Nephron progenitor cell (in vitro differentiated cells): ENCODE data around the gene HES2.
"Not testable (repeated sequence)": the region's sequence is repeated elsewhere in the genome, so short reads cannot be mapped to it uniquely, and the experiment has no call there.

Experiments
- DNase-seq: peaks from one replicate; pipeline ENCODE4 v3.0.0; 2021
- H3K27ac Mint-ChIP-seq: 2 replicates; pipeline ENCODE4 v1.8.0; 2021; ENCODE audit warnings: mild to moderate bottlenecking, moderate library complexity, mixed read lengths
- H3K27me3 Mint-ChIP-seq: 2 replicates; pipeline ENCODE4 v1.8.0; 2021; ENCODE audit warnings: mild to moderate bottlenecking, low read depth, mixed read lengths; ENCODE audit not compliant: poor library complexity
- H3K36me3 Mint-ChIP-seq: 2 replicates; pipeline ENCODE4 v1.8.0; 2021; ENCODE audit warnings: low read depth, mixed read lengths
- H3K4me1 Mint-ChIP-seq: 2 replicates; pipeline ENCODE4 v1.8.0; 2021; ENCODE audit warnings: mixed read lengths
- H3K4me3 Mint-ChIP-seq: 2 replicates; pipeline ENCODE4 v1.8.0; 2021; ENCODE audit warnings: mild to moderate bottlenecking, moderate library complexity, mixed read lengths
- H3K9me3 Mint-ChIP-seq: 2 replicates; pipeline ENCODE4 v1.8.0; 2021; ENCODE audit warnings: mild to moderate bottlenecking, moderate library complexity, mixed read lengths
- TF ChIP-seq, protein P1 (sequence below): fragments of 200-600 bp; sonication (generic); IDR thresholded peaks from 2 replicates; pipeline ENCODE4 v1.5.0; 2021; ENCODE audit warnings: antibody characterized with exemption

The HES2 gene

DNA sequence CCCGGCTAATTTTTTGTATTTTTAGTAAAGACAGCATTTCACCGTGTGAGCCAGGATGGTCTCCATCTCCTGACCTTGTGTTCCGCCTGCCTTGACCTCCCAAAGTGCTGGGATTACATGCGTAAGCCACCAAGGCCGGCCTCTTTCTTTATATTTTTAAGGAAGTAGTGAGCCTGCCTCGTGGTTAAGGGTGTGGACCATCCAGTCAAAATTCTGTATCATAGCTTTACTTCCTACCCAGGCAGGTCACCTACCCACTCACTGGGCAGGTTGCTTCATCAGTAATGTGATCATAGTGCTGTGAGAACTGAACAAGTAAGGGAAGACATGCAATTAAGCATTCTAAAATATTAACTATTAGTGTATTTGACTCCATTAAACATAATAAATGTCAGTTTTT, 18.0 kb downstream of the HES2 start:
- DNase-seq = no peak

DNA sequence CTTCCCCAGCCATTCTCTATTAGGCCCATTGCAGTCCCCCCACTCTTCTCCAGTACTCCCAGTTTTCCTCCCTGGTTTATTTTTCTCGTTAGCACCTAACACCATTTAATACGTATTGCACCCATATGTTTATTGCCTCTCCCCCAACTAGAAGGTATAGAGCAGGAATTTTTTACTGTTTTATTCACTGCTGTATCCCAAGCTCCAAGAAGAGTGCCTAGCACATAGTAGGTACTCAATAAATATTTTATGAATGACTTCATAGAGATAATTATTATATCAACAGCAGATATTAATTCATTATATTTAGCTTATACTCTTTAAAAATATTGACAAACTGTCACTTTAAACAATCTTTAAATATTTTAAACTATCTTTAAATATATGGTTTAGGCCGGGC, 20.4 kb downstream of the HES2 start:
- H3K4me1 Mint-ChIP-seq = peaks cover 8% of the 10 kb centered on the region
- peaks cover 57% of the 10 kb centered on the region for H3K27me3 Mint-ChIP-seq
- H3K9me3 Mint-ChIP-seq = peaks cover 4% of the 10 kb centered on the region
- H3K27ac Mint-ChIP-seq = no peak overlapping the region
- TF ChIP-seq, protein P1, sequence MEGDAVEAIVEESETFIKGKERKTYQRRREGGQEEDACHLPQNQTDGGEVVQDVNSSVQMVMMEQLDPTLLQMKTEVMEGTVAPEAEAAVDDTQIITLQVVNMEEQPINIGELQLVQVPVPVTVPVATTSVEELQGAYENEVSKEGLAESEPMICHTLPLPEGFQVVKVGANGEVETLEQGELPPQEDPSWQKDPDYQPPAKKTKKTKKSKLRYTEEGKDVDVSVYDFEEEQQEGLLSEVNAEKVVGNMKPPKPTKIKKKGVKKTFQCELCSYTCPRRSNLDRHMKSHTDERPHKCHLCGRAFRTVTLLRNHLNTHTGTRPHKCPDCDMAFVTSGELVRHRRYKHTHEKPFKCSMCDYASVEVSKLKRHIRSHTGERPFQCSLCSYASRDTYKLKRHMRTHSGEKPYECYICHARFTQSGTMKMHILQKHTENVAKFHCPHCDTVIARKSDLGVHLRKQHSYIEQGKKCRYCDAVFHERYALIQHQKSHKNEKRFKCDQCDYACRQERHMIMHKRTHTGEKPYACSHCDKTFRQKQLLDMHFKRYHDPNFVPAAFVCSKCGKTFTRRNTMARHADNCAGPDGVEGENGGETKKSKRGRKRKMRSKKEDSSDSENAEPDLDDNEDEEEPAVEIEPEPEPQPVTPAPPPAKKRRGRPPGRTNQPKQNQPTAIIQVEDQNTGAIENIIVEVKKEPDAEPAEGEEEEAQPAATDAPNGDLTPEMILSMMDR = no peak
- no peaks in the 10 kb centered on the region for H3K36me3 Mint-ChIP-seq
- no peak overlapping the region for H3K4me3 Mint-ChIP-seq
- DNase-seq = no peak

More for the DNA sequence above, 18.0 kb downstream of the HES2 start:
- TF ChIP-seq, protein P1 = no peak
- H3K9me3 Mint-ChIP-seq = peaks cover 4% of the 10 kb centered on the region
- no peak overlapping the region for H3K27ac Mint-ChIP-seq
- H3K36me3 Mint-ChIP-seq = no peaks in the 10 kb centered on the region
- H3K4me3 Mint-ChIP-seq = no peak overlapping the region
- H3K27me3 Mint-ChIP-seq = peaks cover 74% of the 10 kb centered on the region
- peaks cover 7% of the 10 kb centered on the region for H3K4me1 Mint-ChIP-seq

DNA sequence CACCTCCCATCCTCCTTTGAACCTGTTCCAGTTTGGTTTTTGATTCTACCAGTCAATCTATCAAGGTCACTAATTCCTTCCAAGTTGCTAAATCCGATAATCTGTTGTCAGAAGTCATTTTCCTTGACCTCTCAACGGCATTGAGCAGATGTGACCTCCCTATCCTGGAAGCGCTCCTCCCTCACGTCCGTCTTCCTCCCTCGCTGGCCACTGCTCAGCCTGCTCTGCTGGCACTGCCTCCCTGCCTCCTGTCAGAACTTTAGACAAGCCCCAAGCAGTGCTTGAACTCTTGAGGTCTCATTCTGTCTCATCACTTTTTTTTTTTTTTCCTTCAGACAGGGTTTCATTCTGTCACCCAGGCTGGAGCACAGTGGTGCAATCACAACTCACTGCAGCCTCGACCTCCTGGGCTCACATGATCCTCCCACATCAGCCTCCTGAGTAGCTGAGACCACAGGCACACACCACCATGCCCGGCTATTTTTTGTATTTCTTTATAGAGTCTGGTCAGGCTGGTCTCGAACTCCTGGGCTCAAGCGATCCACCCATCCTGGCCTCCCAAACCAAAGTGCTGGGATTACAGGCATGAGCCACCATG, 21.8 kb downstream of the HES2 start:
- Mint-ChIP-seq H3K36me3 (no peaks in the 10 kb centered on the region), H3K9me3 (peaks cover 4% of the 10 kb centered on the region), H3K27me3 (peaks cover 50% of the 10 kb centered on the region), H3K27ac (no peak overlapping the region), H3K4me1 (peaks cover 15% of the 10 kb centered on the region), H3K4me3 (no peak overlapping the region)
- TF ChIP-seq, protein P1 = no peak
- no peak for DNase-seq

DNA sequence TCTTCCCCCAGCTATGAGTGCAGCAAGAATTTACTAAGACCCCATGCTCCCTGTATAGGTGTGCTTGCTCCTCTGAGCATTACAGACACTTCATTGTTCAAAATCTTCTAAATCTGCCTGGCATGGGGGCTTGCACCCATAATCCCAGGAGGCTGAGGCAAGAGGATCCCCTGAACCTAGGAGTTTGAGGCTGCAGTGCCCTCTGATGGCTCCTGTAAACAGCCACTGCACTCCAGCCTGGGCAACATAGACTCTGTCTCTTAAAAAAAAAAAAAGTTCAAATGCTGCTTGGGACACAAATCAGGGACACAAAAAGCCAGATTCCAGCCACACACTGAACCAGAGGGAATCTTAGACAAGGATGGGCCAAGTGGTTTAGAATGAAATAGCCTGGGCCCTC, 22.7 kb downstream of the HES2 start:
- Mint-ChIP-seq H3K27me3 (peaks cover 47% of the 10 kb centered on the region), H3K36me3 (no peaks in the 10 kb centered on the region)
- DNase-seq = no peak

DNA sequence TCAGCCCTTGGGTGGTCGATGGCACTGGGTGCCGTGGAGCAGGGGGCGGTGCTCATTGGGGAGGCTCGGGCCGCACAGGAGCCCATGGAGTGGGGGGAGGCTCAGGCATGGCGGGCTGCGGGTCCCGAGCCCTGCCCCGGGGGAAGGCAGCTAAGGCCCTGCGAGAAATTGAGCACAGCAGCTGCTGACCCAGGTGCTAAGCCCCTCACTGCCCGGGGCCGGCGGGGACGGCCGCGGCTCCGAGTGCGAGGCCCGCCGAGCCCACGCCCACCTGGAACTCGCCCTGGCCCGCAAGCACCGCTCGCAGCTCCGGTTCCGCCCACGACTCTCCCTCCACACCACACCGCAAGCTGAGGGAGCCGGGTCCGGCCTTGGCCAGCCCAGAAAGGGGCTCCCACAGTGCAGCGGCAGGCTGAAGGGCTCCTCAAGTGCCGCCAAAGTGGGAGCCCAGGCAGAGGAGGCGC, 23.9 kb downstream of the HES2 start:
- H3K4me1 Mint-ChIP-seq = peaks cover 28% of the 10 kb centered on the region
- H3K27me3 Mint-ChIP-seq = peaks cover 46% of the 10 kb centered on the region
- H3K4me3 Mint-ChIP-seq, H3K27ac Mint-ChIP-seq, H3K9me3 Mint-ChIP-seq, H3K36me3 Mint-ChIP-seq, DNase-seq: not testable (repeated sequence)

More for the DNA sequence above, 22.7 kb downstream of the HES2 start:
- TF ChIP-seq, protein P1 = no peak
- Mint-ChIP-seq H3K9me3 (peaks cover 4% of the 10 kb centered on the region), H3K27ac (no peak overlapping the region), H3K4me3 (no peak overlapping the region), H3K4me1 (peaks cover 21% of the 10 kb centered on the region)

DNA sequence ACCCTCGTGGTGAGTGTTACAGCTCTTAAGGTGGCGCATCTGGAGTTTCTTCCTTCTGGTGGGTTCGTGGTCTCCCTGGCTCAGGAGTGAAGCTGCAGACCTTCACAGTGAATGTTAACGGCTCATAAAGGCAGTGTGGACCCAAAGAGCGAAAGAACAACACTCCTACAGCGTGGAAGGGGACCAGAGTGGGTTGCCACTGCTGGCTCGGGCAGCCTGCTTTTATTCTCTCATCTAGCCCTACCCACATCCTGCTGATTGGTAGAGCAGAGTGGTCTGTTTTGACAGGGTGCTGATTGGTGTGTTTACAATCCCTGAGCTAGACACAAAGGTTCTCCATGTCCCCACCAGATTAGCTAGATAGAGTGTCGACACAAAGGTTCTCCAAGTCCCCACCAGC, 24.6 kb downstream of the HES2 start:
- not testable (repeated sequence) for H3K36me3 Mint-ChIP-seq, H3K9me3 Mint-ChIP-seq, H3K27ac Mint-ChIP-seq, DNase-seq
- peaks cover 28% of the 10 kb centered on the region for H3K4me1 Mint-ChIP-seq
- H3K4me3 Mint-ChIP-seq = peak overlapping the region; percentile 36
- H3K27me3 Mint-ChIP-seq = peaks cover 49% of the 10 kb centered on the region
